GM10266 (cell line): ENCODE data around the gene FKBP3.

Experiments
- DNase-seq: peaks from one replicate; pipeline ENCODE4 v3.0.0; 2012; ENCODE audit errors: extremely low spot score
- CTCF ChIP-seq: IDR thresholded peaks from 2 replicates; pipeline ENCODE4 v1.5.1; 2012; ENCODE audit warnings: mild to moderate bottlenecking, low read depth; ENCODE audit not compliant: control insufficient read depth, insufficient read depth; ENCODE audit errors: missing control alignments

Gene FKBP3

GRCh38 chr14:45133683-45134050 is 614 bp downstream of the FKBP3 start:
- no peak for TF ChIP-seq CTCF
- DNase-seq = no peak

GRCh38 chr14:45128963-45129629 is 5.2 kb downstream of the FKBP3 start:
- no peak for TF ChIP-seq CTCF
- no peak for DNase-seq

GRCh38 chr14:45125754-45126153 is 8.5 kb downstream of the FKBP3 start:
- no peak for TF ChIP-seq CTCF

GRCh38 chr14:45123271-45123670 is 11.0 kb downstream of the FKBP3 start:
- no peak for DNase-seq
- TF ChIP-seq CTCF = no peak

More at GRCh38 chr14:45125754-45126153, 8.5 kb downstream of the FKBP3 start:
- no peak for DNase-seq

- TF ChIP-seq CTCF = no peak
- DNase-seq = no peak
Observed at GRCh38 chr14:45120096-45120495, 14.2 kb downstream of the FKBP3 start.

GRCh38 chr14:45118594-45118993 is 15.7 kb downstream of the FKBP3 start:
- DNase-seq = no peak
- no peak for TF ChIP-seq CTCF

GRCh38 chr14:45114327-45114726 is 20.0 kb downstream of the FKBP3 start:
- DNase-seq = no peak
- no peak for TF ChIP-seq CTCF
